H1 (cell line): ENCODE measurements around the gene NOS2. TPM values are rescaled to one million over a fixed set of nuclear protein-coding genes. Genes with fewer than 3 reads are reported as not detected.

Experiments
- CTCF ChIA-PET: fragments of 300-600 bp; sonication (Branson Sonifier 250); formaldehyde crosslinking; loops from one replicate; lab custom pipeline; 2021; ENCODE audit not compliant: partially characterized antibody; lab: Charles Lee
- POLR2A ChIA-PET: fragments of 300-600 bp; sonication (Branson Sonifier 250); formaldehyde crosslinking; loops from one replicate; lab custom pipeline; 2021; ENCODE audit warnings: inconsistent platforms; ENCODE audit not compliant: partially characterized antibody; lab: Charles Lee
- DNase-seq, 2 experiments: peaks; one replicate each; pipeline versions ENCODE4 v3.0.0 to v3.0.0-alpha.2; 2010 to 2022; ENCODE audit warnings: low spot score in 2 of 2, low read depth in 1 of 2, mixed read lengths in 1 of 2
- FAIRE-seq: peaks from 2 replicates; lab custom pipeline; 2011; peaks lifted over from hg19 to GRCh38; lab: Jason Lieb, UNC
- H2AFZ ChIP-seq: 2 replicates; pipeline ENCODE4 v1.8.1; 2012; ENCODE audit warnings: low read length, inconsistent platforms
- H2AK5ac ChIP-seq: 2 replicates; pipeline ENCODE4 v1.6.1; 2013; ENCODE audit warnings: low read depth, low read length
- H2BK120ac ChIP-seq: replicated peaks from 2 replicates; pipeline ENCODE3; 2013; ENCODE audit warnings: low read depth, low read length, inconsistent platforms
- H2BK12ac ChIP-seq: 2 replicates; pipeline ENCODE4 v1.6.1; 2013; ENCODE audit warnings: low read depth, low read length
- H2BK15ac ChIP-seq: 2 replicates; pipeline ENCODE4 v1.6.1; 2013; ENCODE audit warnings: low read length
- H2BK20ac ChIP-seq: 2 replicates; pipeline ENCODE4 v1.6.1; 2013; ENCODE audit warnings: low read length
- H2BK5ac ChIP-seq: 2 replicates; pipeline ENCODE4 v1.6.1; 2013; ENCODE audit warnings: low read depth, low read length
- H3K14ac ChIP-seq: 2 replicates; pipeline ENCODE4 v1.6.1; 2013; ENCODE audit warnings: inconsistent platforms; ENCODE audit not compliant: insufficient read length
- H3K18ac ChIP-seq: 2 replicates; pipeline ENCODE4 v1.6.1; 2013; ENCODE audit warnings: low read length; ENCODE audit errors: extremely low read depth
- H3K23ac ChIP-seq: 2 replicates; pipeline ENCODE4 v1.6.1; 2013; ENCODE audit warnings: inconsistent platforms; ENCODE audit not compliant: insufficient read length
- H3K23me2 ChIP-seq: 2 replicates; pipeline ENCODE4 v1.6.1; 2013; ENCODE audit warnings: low read depth, low read length
- H3K27ac ChIP-seq: 2 replicates; pipeline ENCODE4 v1.6.1; 2011; ENCODE audit warnings: low read depth, low read length, inconsistent platforms
- H3K27me3 ChIP-seq, 4 experiments: replicated peaks in 1 of 4; 1 replicate in 1 of 4; 2 replicates in 3 of 4; pipeline versions ENCODE4 v1.6.1 to v1.8.1; 2011 to 2013; ENCODE audit warnings: low read length in 3 of 4, mild to moderate bottlenecking in 3 of 4, inconsistent platforms in 2 of 4, mixed read lengths in 2 of 4, moderate library complexity in 1 of 4; ENCODE audit not compliant: control insufficient read depth in 3 of 4, insufficient read depth in 3 of 4; ENCODE audit errors: extremely low read depth in 1 of 4
- H3K36me3 ChIP-seq, 4 experiments: 2 replicates each; pipeline versions ENCODE4 v1.6.1 to v1.8.1; 2011 to 2013; ENCODE audit warnings: mild to moderate bottlenecking in 4 of 4, low read length in 3 of 4, moderate library complexity in 2 of 4, control low read depth in 1 of 4, inconsistent platforms in 1 of 4; ENCODE audit not compliant: insufficient read depth in 4 of 4, control insufficient read depth in 2 of 4
- H3K4ac ChIP-seq: replicated peaks from 2 replicates; pipeline ENCODE3; 2013; ENCODE audit warnings: low read length, low read depth, mixed read lengths, inconsistent platforms; ENCODE audit not compliant: insufficient read length
- H3K4me1 ChIP-seq, 4 experiments: replicated peaks in 1 of 4; 1 replicate in 1 of 4; 2 replicates in 3 of 4; pipeline versions ENCODE4 v1.6.1 to v1.8.1; 2011 to 2013; ENCODE audit warnings: low read length in 3 of 4, inconsistent platforms in 2 of 4, mixed read lengths in 1 of 4; ENCODE audit not compliant: insufficient read depth in 4 of 4, control insufficient read depth in 3 of 4
- H3K4me2 ChIP-seq, 2 experiments: 2 replicates each; pipeline versions ENCODE4 v1.6.1 to v1.8.1; 2011 to 2013; ENCODE audit warnings: low read depth in 2 of 2, low read length in 2 of 2, control low read depth in 1 of 2, inconsistent platforms in 1 of 2, mild to moderate bottlenecking in 1 of 2; ENCODE audit not compliant: insufficient read depth in 1 of 2
- H3K4me3 ChIP-seq, 4 experiments: fragments of 200-600, 300-600 bp in 1 of 4; sonication (generic), shearing (Covaris generic), sonication (Bioruptor Twin) in 1 of 4; 2 replicates each; pipeline versions ENCODE4 v1.5.1 to v1.8.1; 2011 to 2016; ENCODE audit warnings: low read length in 4 of 4, low read depth in 3 of 4, control low read depth in 2 of 4, inconsistent platforms in 2 of 4, mild to moderate bottlenecking in 2 of 4, mixed read lengths in 1 of 4, moderate library complexity in 1 of 4; ENCODE audit not compliant: insufficient read depth in 2 of 4; ENCODE audit errors: extremely low read depth in 1 of 4
- H3K56ac ChIP-seq: replicated peaks from 2 replicates; pipeline ENCODE3; 2013; ENCODE audit warnings: low read depth, mild to moderate bottlenecking, mixed read lengths, low read length, inconsistent platforms; ENCODE audit not compliant: insufficient read length
- H3K79me1 ChIP-seq: 2 replicates; pipeline ENCODE4 v1.6.1; 2013; ENCODE audit warnings: low read depth, low read length, control low read depth
- H3K79me2 ChIP-seq, 2 experiments: 2 replicates each; pipeline versions ENCODE4 v1.6.1 to v1.8.1; 2012 to 2013; ENCODE audit warnings: low read length in 2 of 2, mild to moderate bottlenecking in 2 of 2, inconsistent platforms in 1 of 2; ENCODE audit not compliant: insufficient read depth in 2 of 2, control insufficient read depth in 1 of 2
- H3K9ac ChIP-seq, 4 experiments: replicated peaks in 1 of 4; 1 replicate in 1 of 4; 2 replicates in 3 of 4; pipeline versions ENCODE4 v1.6.1 to v1.8.1; 2011 to 2013; ENCODE audit warnings: low read depth in 3 of 4, low read length in 3 of 4, control low read depth in 2 of 4, mild to moderate bottlenecking in 2 of 4, moderate library complexity in 2 of 4, inconsistent platforms in 1 of 4; ENCODE audit errors: extremely low read depth in 1 of 4
- H3K9me3 ChIP-seq, 2 experiments: 2 replicates each; pipeline versions ENCODE4 v1.6.1 to v1.8.1; 2012 to 2013; ENCODE audit warnings: mild to moderate bottlenecking in 2 of 2, moderate library complexity in 2 of 2, control low read depth in 1 of 2, inconsistent platforms in 1 of 2, low read depth in 1 of 2, low read length in 1 of 2, mixed read lengths in 1 of 2; ENCODE audit not compliant: insufficient read depth in 2 of 2
- H4K20me1 ChIP-seq, 2 experiments: replicated peaks in 1 of 2; 2 replicates each; pipeline versions ENCODE3 to v1.8.1; 2011 to 2013; ENCODE audit warnings: inconsistent platforms in 2 of 2, low read length in 2 of 2, mild to moderate bottlenecking in 1 of 2; ENCODE audit not compliant: insufficient read depth in 2 of 2, control insufficient read depth in 1 of 2
- H4K5ac ChIP-seq: 2 replicates; pipeline ENCODE4 v1.6.1; 2013; ENCODE audit warnings: low read length, low read depth, mixed read lengths, inconsistent platforms; ENCODE audit not compliant: insufficient read length
- H4K8ac ChIP-seq: 2 replicates; pipeline ENCODE4 v1.8.0; 2013; ENCODE audit warnings: mild to moderate bottlenecking, moderate library complexity, low read length, inconsistent platforms; ENCODE audit not compliant: insufficient read depth; ENCODE audit errors: extremely low read depth
- H4K91ac ChIP-seq: replicated peaks from 2 replicates; pipeline ENCODE3; 2013; ENCODE audit warnings: low read length, mixed read lengths, inconsistent platforms; ENCODE audit not compliant: insufficient read length
- BACH1 ChIP-seq: IDR thresholded peaks from 2 replicates; pipeline ENCODE4 v1.6.1; 2012; ENCODE audit warnings: low read length, improper control_type of control experiment
- CBX5 ChIP-seq: fragments of 300-800, 300-1000 bp; sonication (generic); IDR thresholded peaks from 2 replicates; pipeline ENCODE4 v1.7.1; 2016; ENCODE audit warnings: antibody characterized with exemption, low read length, low read depth
- EGR1 ChIP-seq: IDR thresholded peaks from 2 replicates; pipeline ENCODE4 v1.6.1; 2011; ENCODE audit warnings: low read depth, low read length, borderline replicate concordance
- EP300 ChIP-seq, 2 experiments: IDR thresholded peaks; 1 replicate in 1 of 2; 2 replicates in 1 of 2; pipeline ENCODE4 v1.6.1; 2011 to 2012; ENCODE audit warnings: low read depth in 2 of 2, low read length in 2 of 2, mild to moderate bottlenecking in 2 of 2, borderline replicate concordance in 1 of 2, inconsistent platforms in 1 of 2, moderate library complexity in 1 of 2
- HDAC2 ChIP-seq, 2 experiments: fragments of 300-600 bp in 1 of 2; sonication (generic) in 1 of 2; IDR thresholded peaks; 2 replicates each; pipeline ENCODE4 v1.6.1; 2011 to 2012; ENCODE audit warnings: low read depth in 2 of 2, low read length in 2 of 2, mild to moderate bottlenecking in 2 of 2, moderate library complexity in 2 of 2, borderline replicate concordance in 1 of 2, inconsistent platforms in 1 of 2
- JUND ChIP-seq: IDR thresholded peaks from 2 replicates; pipeline ENCODE4 v1.6.1; 2011; ENCODE audit warnings: mild to moderate bottlenecking, improper control_type of control experiment, low read length
- MAX ChIP-seq: IDR thresholded peaks from 2 replicates; pipeline ENCODE4 v1.6.1; 2012; ENCODE audit warnings: inconsistent platforms
- POLR2A ChIP-seq, 2 experiments: IDR thresholded peaks; 1 replicate in 1 of 2; 2 replicates in 1 of 2; pipeline ENCODE4 v1.6.1; 2011; ENCODE audit warnings: low read depth in 2 of 2, low read length in 2 of 2, mild to moderate bottlenecking in 2 of 2; ENCODE audit errors: control extremely low read depth in 1 of 2
- POLR2AphosphoS5 ChIP-seq: IDR thresholded peaks from 2 replicates; pipeline ENCODE4 v1.6.1; 2011; ENCODE audit warnings: low read depth, low read length
- RBBP5 ChIP-seq: IDR thresholded peaks from 2 replicates; pipeline ENCODE4 v1.7.1; 2012; ENCODE audit warnings: low read depth, mild to moderate bottlenecking, inconsistent platforms, low read length, moderate library complexity, borderline replicate concordance
- SIN3A ChIP-seq, 2 experiments: IDR thresholded peaks in 1 of 2; conservative IDR thresholded peaks in 1 of 2; 2 replicates each; pipeline ENCODE4 v1.6.1; 2011 to 2012; ENCODE audit warnings: low read length in 2 of 2, improper control_type of control experiment in 1 of 2, low read depth in 1 of 2, mild to moderate bottlenecking in 1 of 2
- SIRT6 ChIP-seq: IDR thresholded peaks from one replicate; pipeline ENCODE4 v1.7.1; 2012; ENCODE audit warnings: low read length, inconsistent platforms
- WGBS, 2 experiments: shearing (Covaris generic) in 1 of 2; methylation state at CpG; one replicate each; pipeline versions ENCODE4 v1.1.6 to v1.1.7; 2013 to 2015; ENCODE audit warnings: low lambda C conversion rate in 2 of 2, mixed read lengths in 2 of 2, inconsistent platforms in 1 of 2, low coverage in 1 of 2, missing lambda C conversion rate in 1 of 2; ENCODE audit not compliant: insufficient replicate concordance in 2 of 2, insufficient coverage in 1 of 2, insufficient read length in 1 of 2; ENCODE audit errors: extremely low coverage in 1 of 2, missing lambda C conversion rate in 1 of 2; 5-methylcytosine and 5-hydroxymethylcytosine counted together
- polyA plus RNA-seq, 7 experiments: library from polyadenylated mRNA; depleted of rRNA in 3 of 7; stranded (reverse) in 5 of 7; unstranded in 2 of 7; fragments of >200 nt in 5 of 7; fragments of 200-250 nt in 2 of 7; gene quantifications; 1 replicate in 5 of 7; 2 replicates in 1 of 7; 4 replicates in 1 of 7; pipeline versions ENCODE4 v1.2.1 to v1.2.3, GENCODE V29; 2011 to 2013; ENCODE audit warnings: missing spikeins in 2 of 7, mixed read lengths in 2 of 7
- total RNA-seq: library from RNA; stranded (reverse); fragmentation: NEBNext Ultra II Directional; extraction: Animal tissue kit (Norgen Biotek cat#: 25700); gene quantifications from 2 replicates; pipeline ENCODE4 v1.2.1, GENCODE V29; 2021

The NOS2 gene
- total and polyA plus RNA-seq, 2 of the 8 experiments (the other 6 are each of a cell fraction or from before 2014, with no cell fraction given): 1.0 to 1.9 TPM

DNA sequence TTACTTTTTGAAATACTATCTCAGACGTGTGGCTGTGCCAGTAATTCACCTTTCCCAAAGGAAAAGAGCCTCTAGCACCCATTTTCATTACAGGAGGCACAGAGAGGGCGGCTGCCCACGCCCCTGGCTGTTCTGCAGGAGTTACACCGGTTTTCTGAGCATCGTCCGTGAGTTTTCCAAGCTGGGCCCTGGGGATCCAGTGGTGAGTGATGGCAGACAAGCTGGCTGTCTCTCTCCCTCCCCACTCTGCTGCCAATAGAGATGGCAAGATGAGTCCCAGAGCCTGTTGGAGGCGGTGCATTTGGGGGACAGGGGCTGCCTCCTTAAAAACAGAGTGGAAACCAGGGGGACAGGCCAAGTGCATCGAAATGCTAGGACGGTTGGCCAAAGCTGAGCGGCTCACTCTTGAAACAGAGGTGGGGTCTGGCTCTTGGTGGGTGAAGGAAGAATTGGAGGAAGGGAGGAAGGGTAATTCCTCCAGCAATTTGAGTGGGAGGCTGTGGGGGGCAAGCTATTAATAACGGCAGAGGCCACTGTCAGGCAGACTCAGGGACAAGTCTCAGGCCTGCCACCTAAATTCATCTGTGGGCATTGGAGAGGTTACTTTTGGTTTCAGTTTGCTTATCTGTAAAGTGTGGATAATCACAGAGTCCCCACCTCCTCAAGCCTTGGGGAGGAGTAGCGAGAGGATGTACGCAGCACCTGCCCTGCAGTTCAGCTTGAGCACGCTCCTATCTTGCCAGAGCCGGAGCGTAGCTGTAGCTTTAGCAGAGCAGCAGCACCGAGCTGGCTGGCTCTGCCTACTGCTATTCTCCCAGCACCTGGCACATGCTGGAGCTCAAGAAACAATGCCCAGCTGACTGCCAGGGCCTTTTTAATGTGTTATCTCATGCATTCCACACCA, 7.5 kb upstream of the NOS2 start:
- CTCF ChIA-PET: interaction anchor here (0.7 to 9.8 kb wide), 22 partner anchors 10 to 443 kb away, joined by 3 to 299 read pairs (median 4); partner anchors contain the start of gene LYRM9
- H2BK5ac ChIP-seq: no peak overlapping the region
- peak overlapping the region; percentile 32 for H3K4ac ChIP-seq
- no peak overlapping the region for H2BK20ac ChIP-seq
- H2AK5ac ChIP-seq: no peak overlapping the region
- H2BK15ac ChIP-seq: no peak overlapping the region; the same call in 1 of the 2 replicates
- no peak overlapping the region for H4K91ac ChIP-seq
- H3K4me1 ChIP-seq: peaks cover 0 to 8% (median 5%) of the 10 kb centered on the region in 4 experiments
- no peak overlapping the region for H3K14ac ChIP-seq
- DNase-seq (no peak), FAIRE-seq (no peak)
- H3K9me3 ChIP-seq: no peaks in the 10 kb centered on the region
- H4K8ac ChIP-seq: no peak overlapping the region
- H3K4me3 ChIP-seq: no peak overlapping the region
- H3K79me1 ChIP-seq: no peaks in the 10 kb centered on the region
- no peak overlapping the region for H3K23ac ChIP-seq
- H3K36me3 ChIP-seq: no peaks in the 10 kb centered on the region
- H3K79me2 ChIP-seq: no peaks in the 10 kb centered on the region
- H2BK120ac ChIP-seq: no peak overlapping the region
- no peak overlapping the region for H2AFZ ChIP-seq
- no peak overlapping the region for H3K27ac ChIP-seq
- no peak overlapping the region for H3K4me2 ChIP-seq
- H3K18ac ChIP-seq: no peak overlapping the region
- no peaks in the 10 kb centered on the region for H4K20me1 ChIP-seq
- H2BK12ac ChIP-seq: 0 out of 2 replicates have a peak overlapping the region, but pooled peaks have one; percentile 60
- no peak overlapping the region for H3K56ac ChIP-seq
- no peak overlapping the region for H4K5ac ChIP-seq
- H3K23me2 ChIP-seq: peaks cover 2% of the 10 kb centered on the region; the same call in 1 of the 2 replicates
- POLR2A ChIA-PET: no interaction called here
- 86% methylated on average over 17 of the region's 17 CpGs; no CpG with 5 or more reads in 1 of the 2 experiments for WGBS, 2 experiments
- H3K9ac ChIP-seq: no peak overlapping the region
- H3K27me3 ChIP-seq: no peaks in the 10 kb centered on the region
- TF ChIP-seq MAX (no peak), RBBP5 (no peak), SIN3A (conservative IDR thresholded peaks at IDR 0.05 in 1 of 2, IDR thresholded peaks at IDR 0.05 in 1 of 2; ENCODE audit: low read depth in 1 of 2, low read length in 2 of 2) (no peak), BACH1 (no peak), EP300 (IDR thresholded peaks at IDR 0.05; ENCODE audit: borderline replicate concordance in 1 of 2, low read depth in 2 of 2, low read length in 2 of 2) (no peak), POLR2A (IDR thresholded peaks at IDR 0.05; ENCODE audit: control extremely low read depth in 1 of 2, low read depth in 2 of 2, low read length in 2 of 2) (no peak), POLR2AphosphoS5 (no peak), SIRT6 (no peak), EGR1 (no peak), JUND (no peak), CBX5 (no peak), HDAC2 (IDR thresholded peaks at IDR 0.05; ENCODE audit: borderline replicate concordance in 1 of 2, low read depth in 2 of 2, low read length in 2 of 2) (no peak)
